ENCODE results near the gene TBL3. TPM values are rescaled to one million over a fixed set of nuclear protein-coding genes. Genes with fewer than 3 reads are reported as not detected.
"Not testable (repeated sequence)": the region's sequence is repeated elsewhere in the genome, so short reads cannot be mapped to it uniquely, and the experiment has no call there.

The TBL3 gene
- total and polyA plus RNA-seq, 2 donors, result 28.4 to 52.3 TPM

GRCh38 chr16:1930338-1930720 lies 41.5 kb upstream of the TBL3 start:
- no peak overlapping the region for H3K27ac ChIP-seq (ENCODE audit: low read depth in 1 of 2, low read length in 1 of 2)
- no peaks in the 10 kb centered on the region for H3K36me3 ChIP-seq (ENCODE audit: control insufficient read depth in 2 of 2, insufficient read depth in 2 of 2, low read length in 1 of 2)
- H3K4me3 ChIP-seq (ENCODE audit: low read length in 2 of 2), result no peak overlapping the region
- H3K9me3 ChIP-seq (ENCODE audit: control insufficient read depth in 2 of 2, insufficient read depth in 1 of 2, low read length in 1 of 2), result no peaks in the 10 kb centered on the region
- 95% methylated on average over 10 of the region's 10 CpGs for WGBS
- H3K27me3 ChIP-seq (ENCODE audit: control insufficient read depth in 2 of 2, insufficient read depth in 1 of 2, low read length in 1 of 2), result peaks cover 2 to 34% of the 10 kb centered on the region in 2 donors
- DNase-seq (ENCODE audit: low read depth in 6 of 9, low spot score in 9 of 9), result no peak
- peaks cover 2 to 4% of the 10 kb centered on the region in 2 donors for H3K4me1 ChIP-seq (ENCODE audit: control insufficient read depth in 2 of 2, insufficient read depth in 2 of 2, low read length in 2 of 2)

GRCh38 chr16:1932050-1933028 lies 39.5 kb upstream of the TBL3 start:
- Histone ChIP-seq H3K27me3 (ENCODE audit: control insufficient read depth in 2 of 2, insufficient read depth in 1 of 2, low read length in 1 of 2) (peaks cover 2 to 22% of the 10 kb centered on the region in 2 donors), H3K36me3 (ENCODE audit: control insufficient read depth in 2 of 2, insufficient read depth in 2 of 2, low read length in 1 of 2) (peaks cover 0 to 3% of the 10 kb centered on the region in 2 donors), H3K4me1 (ENCODE audit: control insufficient read depth in 2 of 2, insufficient read depth in 2 of 2, low read length in 2 of 2) (peaks cover 2 to 4% of the 10 kb centered on the region in 2 donors), H3K27ac (ENCODE audit: low read depth in 1 of 2, low read length in 1 of 2) (no peak overlapping the region), H3K4me3 (ENCODE audit: low read length in 2 of 2) (no peak overlapping the region), H3K9me3 (ENCODE audit: control insufficient read depth in 2 of 2, insufficient read depth in 1 of 2, low read length in 1 of 2) (no peaks in the 10 kb centered on the region)
- DNase-seq (ENCODE audit: low read depth in 6 of 9, low spot score in 9 of 9), result no peak
- 93% methylated on average over 19 of the region's 19 CpGs for WGBS

GRCh38 chr16:1933097-1933661 lies 38.7 kb upstream of the TBL3 start:
- no peak for DNase-seq (ENCODE audit: low read depth in 6 of 9, low spot score in 9 of 9)
- Histone ChIP-seq H3K36me3 (ENCODE audit: control insufficient read depth in 2 of 2, insufficient read depth in 2 of 2, low read length in 1 of 2) (peaks cover 3 to 10% of the 10 kb centered on the region in 2 donors), H3K27ac (ENCODE audit: low read depth in 1 of 2, low read length in 1 of 2) (no peak overlapping the region), H3K4me1 (ENCODE audit: control insufficient read depth in 2 of 2, insufficient read depth in 2 of 2, low read length in 2 of 2) (peaks cover 2 to 4% of the 10 kb centered on the region in 2 donors), H3K27me3 (ENCODE audit: control insufficient read depth in 2 of 2, insufficient read depth in 1 of 2, low read length in 1 of 2) (peaks cover 2 to 21% of the 10 kb centered on the region in 2 donors), H3K4me3 (ENCODE audit: low read length in 2 of 2) (no peak overlapping the region), H3K9me3 (ENCODE audit: control insufficient read depth in 2 of 2, insufficient read depth in 1 of 2, low read length in 1 of 2) (no peaks in the 10 kb centered on the region)
- WGBS, result 85% methylated on average over 23 of the region's 23 CpGs

GRCh38 chr16:1936945-1937479 lies 34.8 kb upstream of the TBL3 start:
- Histone ChIP-seq H3K4me3 (ENCODE audit: low read length in 2 of 2) (no peak overlapping the region), H3K4me1 (ENCODE audit: control insufficient read depth in 2 of 2, insufficient read depth in 2 of 2, low read length in 2 of 2) (peaks cover 2 to 9% of the 10 kb centered on the region in 2 donors), H3K9me3 (ENCODE audit: control insufficient read depth in 2 of 2, insufficient read depth in 1 of 2, low read length in 1 of 2) (no peaks in the 10 kb centered on the region), H3K27me3 (ENCODE audit: control insufficient read depth in 2 of 2, insufficient read depth in 1 of 2, low read length in 1 of 2) (peaks cover 0 to 11% of the 10 kb centered on the region in 2 donors), H3K36me3 (ENCODE audit: control insufficient read depth in 2 of 2, insufficient read depth in 2 of 2, low read length in 1 of 2) (peaks cover 19 to 38% of the 10 kb centered on the region in 2 donors), H3K27ac (ENCODE audit: low read depth in 1 of 2, low read length in 1 of 2) (no peak overlapping the region)
- DNase-seq (ENCODE audit: low read depth in 6 of 9, low spot score in 9 of 9), result no peak
- WGBS, result 97% methylated on average over 11 of the region's 11 CpGs

- Histone ChIP-seq H3K27ac (ENCODE audit: low read depth in 1 of 2, low read length in 1 of 2) (no peak overlapping the region), H3K4me3 (ENCODE audit: low read length in 2 of 2) (no peak overlapping the region), H3K4me1 (ENCODE audit: control insufficient read depth in 2 of 2, insufficient read depth in 2 of 2, low read length in 2 of 2) (peaks cover 8 to 18% of the 10 kb centered on the region in 2 donors), H3K9me3 (ENCODE audit: control insufficient read depth in 2 of 2, insufficient read depth in 1 of 2, low read length in 1 of 2) (no peaks in the 10 kb centered on the region), H3K36me3 (ENCODE audit: control insufficient read depth in 2 of 2, insufficient read depth in 2 of 2, low read length in 1 of 2) (peaks cover 19 to 38% of the 10 kb centered on the region in 2 donors), H3K27me3 (ENCODE audit: control insufficient read depth in 2 of 2, insufficient read depth in 1 of 2, low read length in 1 of 2) (peaks cover 0 to 9% of the 10 kb centered on the region in 2 donors)
- no peak for DNase-seq (ENCODE audit: low read depth in 6 of 9, low spot score in 9 of 9)
- WGBS, result 98% methylated on average over 10 of the region's 10 CpGs
Measured at GRCh38 chr16:1938316-1938715, 33.5 kb upstream of the TBL3 start.

GRCh38 chr16:1938910-1939309 lies 32.9 kb upstream of the TBL3 start:
- Histone ChIP-seq H3K36me3 (ENCODE audit: control insufficient read depth in 2 of 2, insufficient read depth in 2 of 2, low read length in 1 of 2) (peaks cover 19 to 38% of the 10 kb centered on the region in 2 donors), H3K4me3 (ENCODE audit: low read length in 2 of 2) (no peak overlapping the region), H3K27me3 (ENCODE audit: control insufficient read depth in 2 of 2, insufficient read depth in 1 of 2, low read length in 1 of 2) (peaks cover 0 to 7% of the 10 kb centered on the region in 2 donors), H3K27ac (ENCODE audit: low read depth in 1 of 2, low read length in 1 of 2) (no peak overlapping the region), H3K9me3 (ENCODE audit: control insufficient read depth in 2 of 2, insufficient read depth in 1 of 2, low read length in 1 of 2) (no peaks in the 10 kb centered on the region), H3K4me1 (ENCODE audit: control insufficient read depth in 2 of 2, insufficient read depth in 2 of 2, low read length in 2 of 2) (peaks cover 8 to 21% of the 10 kb centered on the region in 2 donors)
- DNase-seq (ENCODE audit: low read depth in 6 of 9, low spot score in 9 of 9), result no peak
- WGBS, result 98% methylated on average over 17 of the region's 17 CpGs

GRCh38 chr16:1939833-1940232 lies 32.0 kb upstream of the TBL3 start:
- Histone ChIP-seq H3K36me3 (ENCODE audit: control insufficient read depth in 2 of 2, insufficient read depth in 2 of 2, low read length in 1 of 2) (peaks cover 19 to 38% of the 10 kb centered on the region in 2 donors), H3K4me1 (ENCODE audit: control insufficient read depth in 2 of 2, insufficient read depth in 2 of 2, low read length in 2 of 2) (peaks cover 8 to 21% of the 10 kb centered on the region in 2 donors)
- not testable (repeated sequence) for H3K27me3 ChIP-seq (ENCODE audit: control insufficient read depth in 2 of 2, insufficient read depth in 1 of 2, low read length in 1 of 2); H3K27ac ChIP-seq (ENCODE audit: low read depth in 1 of 2, low read length in 1 of 2); H3K4me3 ChIP-seq (ENCODE audit: low read length in 2 of 2); H3K9me3 ChIP-seq (ENCODE audit: control insufficient read depth in 2 of 2, insufficient read depth in 1 of 2, low read length in 1 of 2); DNase-seq (ENCODE audit: low read depth in 6 of 9, low spot score in 9 of 9)
- WGBS, result over 99% methylated on average over 8 of the region's 8 CpGs

- Histone ChIP-seq H3K9me3 (ENCODE audit: control insufficient read depth in 2 of 2, insufficient read depth in 1 of 2, low read length in 1 of 2) (no peaks in the 10 kb centered on the region), H3K36me3 (ENCODE audit: control insufficient read depth in 2 of 2, insufficient read depth in 2 of 2, low read length in 1 of 2) (peaks cover 19 to 38% of the 10 kb centered on the region in 2 donors), H3K27ac (ENCODE audit: low read depth in 1 of 2, low read length in 1 of 2) (no peak overlapping the region), H3K27me3 (ENCODE audit: control insufficient read depth in 2 of 2, insufficient read depth in 1 of 2, low read length in 1 of 2) (peaks cover 0 to 7% of the 10 kb centered on the region in 2 donors), H3K4me1 (ENCODE audit: control insufficient read depth in 2 of 2, insufficient read depth in 2 of 2, low read length in 2 of 2) (peaks cover 8 to 21% of the 10 kb centered on the region in 2 donors), H3K4me3 (ENCODE audit: low read length in 2 of 2) (no peak overlapping the region)
- WGBS, result 94% methylated on average over 23 of the region's 23 CpGs
- no peak for DNase-seq (ENCODE audit: low read depth in 6 of 9, low spot score in 9 of 9)
Measured at GRCh38 chr16:1940273-1941161, 31.3 kb upstream of the TBL3 start.
